CD4-positive, alpha-beta T cell treated with Interleukin-12 subunit alpha and Interleukin-12 subunit beta, for 1 hour (primary cell): ENCODE data around the gene TNFAIP8.
"Not testable (repeated sequence)": the region's sequence is repeated elsewhere in the genome, so short reads cannot be mapped to it uniquely, and the experiment has no call there.

Experiments
- DNase-seq: peaks from one replicate; pipeline ENCODE4 v3.0.0-alpha.2; 2020

Gene TNFAIP8

GRCh38 chr5:119397518-119398380 is 41.9 kb downstream of the TNFAIP8 start:
- peak; percentile 24 for DNase-seq

GRCh38 chr5:119398727-119399466 is 43.1 kb downstream of the TNFAIP8 start:
- DNase-seq: no peak

DNA sequence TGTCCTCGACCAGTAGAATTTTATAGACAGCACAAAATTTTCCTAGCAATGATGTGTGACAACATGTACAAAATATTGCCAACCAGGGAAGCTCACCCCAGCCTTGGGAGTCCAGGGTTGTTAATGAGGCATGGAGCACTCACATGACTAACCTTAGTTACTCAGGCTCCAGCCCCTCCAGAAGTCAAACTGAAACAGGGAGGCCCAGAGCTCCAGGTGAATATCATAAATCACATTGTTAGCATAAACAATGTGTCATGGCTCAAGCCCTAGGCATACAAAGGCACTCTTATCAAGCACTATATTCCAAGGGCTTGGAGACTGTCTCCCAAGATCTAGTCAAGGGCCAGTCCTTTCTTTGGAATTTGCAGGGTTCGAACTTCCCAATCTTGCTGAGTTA is 44.4 kb downstream of the TNFAIP8 start:
- DNase-seq: no peak

GRCh38 chr5:119402081-119402480 is 46.3 kb downstream of the TNFAIP8 start:
- no peak for DNase-seq

DNA sequence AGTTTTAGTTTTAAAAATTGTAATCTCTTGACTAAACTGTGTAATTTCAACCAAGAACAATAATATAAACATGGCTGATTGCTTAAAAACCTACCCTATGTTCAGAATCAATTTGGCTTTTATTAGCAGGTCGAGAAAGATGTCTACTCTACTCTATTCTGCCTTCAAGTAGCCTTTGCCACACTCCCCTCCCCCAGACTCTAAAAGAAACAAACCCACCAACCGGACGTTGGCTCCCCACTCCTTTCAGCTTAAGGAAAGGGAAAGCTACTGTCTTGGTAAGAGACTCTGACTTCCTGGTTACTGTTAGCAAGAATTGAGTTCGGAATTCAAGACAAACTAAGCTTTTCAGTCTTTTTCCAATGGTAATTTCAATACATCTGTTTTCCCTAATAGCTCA is 46.7 kb downstream of the TNFAIP8 start:
- no peak for DNase-seq

DNA sequence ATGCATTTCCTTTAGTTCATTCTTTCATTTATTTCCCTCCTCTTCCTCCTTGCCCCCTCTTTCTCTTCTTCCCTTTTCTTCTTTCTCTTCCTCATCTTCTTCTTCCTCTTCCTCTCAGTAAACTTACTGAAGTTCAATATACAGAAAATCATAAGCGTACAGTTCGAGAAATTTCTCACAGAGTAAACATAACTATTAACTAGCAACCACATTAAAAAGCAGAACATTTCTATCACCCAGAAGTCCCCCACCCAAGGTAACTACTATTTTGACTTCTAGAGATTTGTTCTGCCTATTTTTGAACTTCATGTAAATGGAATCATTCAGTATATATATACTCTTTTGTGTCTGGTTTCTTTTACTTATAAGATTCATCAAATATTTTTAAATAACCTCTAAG is 48.2 kb downstream of the TNFAIP8 start:
- no peak for DNase-seq

DNA sequence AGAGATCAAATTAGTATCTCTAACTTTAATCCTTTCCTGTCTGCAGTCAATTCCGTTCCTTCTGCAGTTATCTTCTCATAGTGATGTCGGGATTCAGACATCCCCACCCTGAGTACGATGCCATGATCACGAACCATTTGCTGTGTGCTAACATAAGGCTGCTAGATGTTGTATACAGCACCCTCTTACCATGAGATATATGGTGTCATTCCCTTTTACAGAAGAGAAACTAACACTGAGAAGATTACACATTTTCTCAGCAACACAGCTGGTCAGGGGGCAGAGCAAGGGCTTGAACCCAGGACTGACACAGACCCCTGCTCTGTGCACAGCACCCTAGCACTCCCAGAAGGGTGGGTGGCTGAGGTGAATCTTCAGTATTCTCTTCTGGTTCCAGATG is 49.6 kb downstream of the TNFAIP8 start:
- no peak for DNase-seq

- DNase-seq: no peak
Observed at GRCh38 chr5:119406551-119407110, 50.8 kb downstream of the TNFAIP8 start.

GRCh38 chr5:119409235-119409815 is 53.5 kb downstream of the TNFAIP8 start:
- DNase-seq: peak; percentile 21

- DNase-seq: no peak
Observed at GRCh38 chr5:119410448-119411159, 54.8 kb downstream of the TNFAIP8 start.

DNA sequence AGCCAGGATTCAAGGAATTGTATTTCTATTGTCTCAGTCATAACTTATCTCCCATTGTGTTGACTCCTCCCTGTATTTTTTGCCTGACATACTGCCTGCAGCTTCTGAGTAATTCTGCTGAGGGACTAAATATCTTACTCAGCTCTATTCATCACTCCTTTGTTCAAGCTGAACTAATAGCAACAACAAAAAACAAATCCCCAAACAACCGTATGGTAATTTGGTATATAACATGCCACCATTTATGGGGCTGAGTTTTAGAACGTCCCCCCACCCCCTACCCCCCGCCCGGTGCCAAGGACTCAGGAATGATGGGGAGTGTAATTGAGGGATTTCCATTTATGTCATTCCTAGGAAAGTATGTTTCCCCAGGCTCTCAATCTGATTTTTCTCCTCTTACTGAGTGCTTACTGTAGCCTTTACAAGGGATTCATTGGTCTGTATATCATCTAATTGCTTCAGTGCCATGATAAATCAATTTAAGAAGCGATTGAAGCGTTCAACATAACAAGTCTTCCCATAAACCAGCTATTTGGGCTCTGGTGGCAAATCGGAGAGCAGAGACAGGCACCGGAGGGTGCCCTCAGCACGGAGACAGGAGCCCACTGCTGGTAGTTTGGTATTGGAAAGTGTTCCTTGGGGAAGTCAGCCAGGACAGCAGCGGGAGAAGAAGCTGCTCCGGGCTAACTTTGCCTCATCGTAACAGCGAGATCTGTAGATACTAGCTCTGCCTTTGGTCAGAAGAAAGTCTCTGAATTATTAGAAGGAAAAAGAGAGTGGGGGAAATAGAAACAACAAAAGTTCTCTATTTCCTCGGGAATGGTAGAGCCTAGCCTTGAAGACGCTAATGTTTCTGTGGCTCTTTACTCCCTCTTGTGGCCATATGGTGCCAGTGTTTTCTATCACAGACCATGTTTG is 55.8 kb downstream of the TNFAIP8 start:
- DNase-seq: peak; percentile 81

- DNase-seq: no peak
Observed at GRCh38 chr5:119412279-119413227, 56.7 kb downstream of the TNFAIP8 start.

GRCh38 chr5:119414124-119414734 is 58.4 kb downstream of the TNFAIP8 start:
- not testable (repeated sequence) for DNase-seq

GRCh38 chr5:119417891-119418605 is 62.2 kb downstream of the TNFAIP8 start:
- no peak for DNase-seq

GRCh38 chr5:119418606-119419100 is 62.8 kb downstream of the TNFAIP8 start:
- no peak for DNase-seq

- no peak for DNase-seq
Observed at GRCh38 chr5:119420169-119420568, 64.3 kb downstream of the TNFAIP8 start.

- DNase-seq: no peak
Observed at GRCh38 chr5:119426057-119426456, 70.2 kb downstream of the TNFAIP8 start.

- DNase-seq: no peak
Observed at GRCh38 chr5:119427060-119427459, 71.2 kb downstream of the TNFAIP8 start.

- DNase-seq: not testable (repeated sequence)
Observed at GRCh38 chr5:119427596-119427995, 71.8 kb downstream of the TNFAIP8 start.
